Endothelial cell of umbilical vein (primary cell): ENCODE data around the gene ZNF670. TPM values are rescaled to one million over a fixed set of nuclear protein-coding genes. Genes with fewer than 3 reads are reported as not detected.

Source experiments
- BruUV-seq: library from RNA; stranded (reverse); fragments of 400-500 nt; replicated peaks from 2 replicates; lab custom pipeline; 2021; lab: Mats Ljungman, UMichigan
- CTCF ChIA-PET: fragments of 300-600, 350-600 bp; sonication (Branson Sonifier 250); formaldehyde crosslinking; loops from one replicate; lab custom pipeline; 2021; ENCODE audit warnings: antibody characterized with exemption, inconsistent platforms; lab: Charles Lee
- POLR2A ChIA-PET: fragments of 300-600, 350-600 bp; sonication (Branson Sonifier 250); formaldehyde crosslinking; loops from one replicate; lab custom pipeline; 2021; ENCODE audit warnings: antibody characterized with exemption, inconsistent platforms; lab: Charles Lee
- DNase-seq: peaks from one replicate; pipeline ENCODE4 v3.0.0-alpha.2; 2011; ENCODE audit warnings: low read depth, low spot score
- FAIRE-seq: peaks from 2 replicates; lab custom pipeline; 2011; peaks lifted over from hg19 to GRCh38; lab: Jason Lieb, UNC
- H2AFZ ChIP-seq: 2 replicates; pipeline ENCODE4 v1.6.0; 2012; ENCODE audit warnings: low read depth, low read length, control low read depth, inconsistent platforms
- H3K27ac ChIP-seq: 2 replicates; pipeline ENCODE4 v1.5.1; 2011; ENCODE audit warnings: low read depth, mild to moderate bottlenecking, control low read depth, low read length, moderate library complexity; ENCODE audit not compliant: insufficient read depth
- H3K27me3 ChIP-seq, 2 experiments: 2 replicates each; pipeline versions ENCODE4 v1.6.0 to v1.6.1; 2011; ENCODE audit warnings: low read length in 2 of 2, mixed read lengths in 1 of 2; ENCODE audit not compliant: control insufficient read depth in 2 of 2, insufficient read depth in 2 of 2
- H3K36me3 ChIP-seq, 2 experiments: 2 replicates in 1 of 2; 3 replicates in 1 of 2; pipeline ENCODE4 v1.5.1; 2011; ENCODE audit warnings: low read length in 2 of 2, mild to moderate bottlenecking in 1 of 2, moderate library complexity in 1 of 2; ENCODE audit not compliant: control insufficient read depth in 2 of 2, insufficient read depth in 2 of 2; ENCODE audit errors: extremely low read depth in 1 of 2
- H3K4me1 ChIP-seq: 3 replicates; pipeline ENCODE4 v1.5.1; 2011; ENCODE audit warnings: mild to moderate bottlenecking, low read length; ENCODE audit not compliant: control insufficient read depth, insufficient read depth; ENCODE audit errors: extremely low read depth
- H3K4me2 ChIP-seq: 2 replicates; pipeline ENCODE4 v1.6.1; 2011; ENCODE audit warnings: low read length, control low read depth, mixed read lengths; ENCODE audit not compliant: insufficient read depth
- H3K4me3 ChIP-seq, 3 experiments: fragments of 200-600 bp in 1 of 3; sonication (generic), shearing (Covaris generic) in 1 of 3; replicated peaks in 1 of 3; 2 replicates each; pipeline ENCODE4 v1.5.1; 2011 to 2016; ENCODE audit warnings: control low read depth in 3 of 3, low read length in 3 of 3, mild to moderate bottlenecking in 2 of 3, inconsistent platforms in 1 of 3, low read depth in 1 of 3, moderate library complexity in 1 of 3; ENCODE audit not compliant: insufficient read depth in 1 of 3
- H3K79me2 ChIP-seq: 2 replicates; pipeline ENCODE4 v1.6.0; 2012; ENCODE audit warnings: low read length, inconsistent platforms; ENCODE audit not compliant: control insufficient read depth, insufficient read depth
- H3K9ac ChIP-seq: replicated peaks from 2 replicates; pipeline ENCODE3; 2011; ENCODE audit warnings: low read length, control low read depth; ENCODE audit not compliant: insufficient read depth; ENCODE audit errors: extremely low read depth
- H3K9me1 ChIP-seq: replicated peaks from 3 replicates; pipeline ENCODE4 v1.6.0; 2011; ENCODE audit warnings: mild to moderate bottlenecking, low read length; ENCODE audit not compliant: control insufficient read depth, insufficient read depth; ENCODE audit errors: extremely low read depth
- H3K9me3 ChIP-seq: replicated peaks from 2 replicates; pipeline ENCODE4 v1.5.1; 2012; ENCODE audit warnings: low read length, inconsistent platforms; ENCODE audit not compliant: control insufficient read depth, insufficient read depth
- H4K20me1 ChIP-seq: replicated peaks from 2 replicates; pipeline ENCODE3; 2011; ENCODE audit warnings: mild to moderate bottlenecking, low read length; ENCODE audit not compliant: control insufficient read depth, insufficient read depth; ENCODE audit errors: extremely low read depth
- EZH2 ChIP-seq: IDR thresholded peaks from 2 replicates; pipeline ENCODE4 v1.6.1; 2012; ENCODE audit warnings: borderline replicate concordance, low read depth, mild to moderate bottlenecking, moderate library complexity, low read length, inconsistent platforms; ENCODE audit not compliant: severe bottlenecking
- FOS ChIP-seq: IDR thresholded peaks from 2 replicates; pipeline ENCODE4 v1.6.1; 2011; ENCODE audit warnings: mild to moderate bottlenecking, low read length, moderate library complexity, borderline replicate concordance; ENCODE audit not compliant: insufficient read depth
- GATA2 ChIP-seq: IDR thresholded peaks from 2 replicates; pipeline ENCODE4 v1.7.0; 2011; ENCODE audit warnings: low read depth, mild to moderate bottlenecking, moderate library complexity, mixed read lengths, low read length; ENCODE audit not compliant: insufficient read length, insufficient read depth
- JUN ChIP-seq: IDR thresholded peaks from 2 replicates; pipeline ENCODE4 v1.6.1; 2011; ENCODE audit warnings: borderline replicate concordance, low read depth; ENCODE audit not compliant: insufficient read length, insufficient read depth
- MAX ChIP-seq: IDR thresholded peaks from 2 replicates; pipeline ENCODE4 v1.6.1; 2011; ENCODE audit not compliant: insufficient read depth, insufficient read length
- MYC ChIP-seq: IDR thresholded peaks from one replicate; pipeline ENCODE4 v1.6.1; 2011; ENCODE audit warnings: mild to moderate bottlenecking, low read depth, low read length
- POLR2A ChIP-seq: IDR thresholded peaks from 2 replicates; pipeline ENCODE4 v1.6.1; 2012; ENCODE audit warnings: low read depth, mild to moderate bottlenecking, control low read depth, low read length
- POLR2AphosphoS5 ChIP-seq: IDR thresholded peaks from 2 replicates; pipeline ENCODE4 v1.6.1; 2012; ENCODE audit warnings: low read depth, mild to moderate bottlenecking, control low read depth, low read length, moderate library complexity; ENCODE audit not compliant: insufficient read depth
- dilution Hi-C: fragments of 300-500 bp; cut with MboI; formaldehyde crosslinking; loops from one replicate; pipeline ENCODE4 v1.15.0; 2019; ENCODE audit warnings: low sequenced_read_pairs; ENCODE audit not compliant: extremely low pct_ligation_motif_present
- intact Hi-C: fragments of 100-400 bp; cut with micrococcal nuclease; formaldehyde crosslinking; loops from one replicate; pipeline ENCODE4 v1.10.0; 2022
- polyA plus RNA-seq, 4 experiments: library from polyadenylated mRNA; depleted of rRNA in 3 of 4; stranded (reverse) in 3 of 4; unstranded in 1 of 4; fragments of >200 nt; gene quantifications; 2 replicates each; pipeline versions ENCODE4 v1.2.1 to v1.2.3, GENCODE V29; 2011 to 2012; ENCODE audit warnings: missing spikeins in 1 of 4
- total RNA-seq: library from RNA; stranded (reverse); gene quantifications from 2 replicates; pipeline ENCODE4 v1.2.3, GENCODE V29; 2021
- TF ChIP-seq, protein P1 (sequence below), 2 donors: IDR thresholded peaks; 1 replicate in 1 of 2; 2 replicates in 1 of 2; pipeline ENCODE4 v1.5.1; 2011; ENCODE audit warnings: low read length in 2 of 2, mild to moderate bottlenecking in 2 of 2, moderate library complexity in 2 of 2, control low read depth in 1 of 2, inconsistent platforms in 1 of 2, low read depth in 1 of 2; ENCODE audit not compliant: insufficient read depth in 1 of 2; ENCODE audit errors: extremely low read depth in 1 of 2

The ZNF670 gene
- total and polyA plus RNA-seq, 2 donors (not counting 3 experiments of a cell fraction or from before 2014, with no cell fraction given), result 1.3 to 5.2 TPM

DNA sequence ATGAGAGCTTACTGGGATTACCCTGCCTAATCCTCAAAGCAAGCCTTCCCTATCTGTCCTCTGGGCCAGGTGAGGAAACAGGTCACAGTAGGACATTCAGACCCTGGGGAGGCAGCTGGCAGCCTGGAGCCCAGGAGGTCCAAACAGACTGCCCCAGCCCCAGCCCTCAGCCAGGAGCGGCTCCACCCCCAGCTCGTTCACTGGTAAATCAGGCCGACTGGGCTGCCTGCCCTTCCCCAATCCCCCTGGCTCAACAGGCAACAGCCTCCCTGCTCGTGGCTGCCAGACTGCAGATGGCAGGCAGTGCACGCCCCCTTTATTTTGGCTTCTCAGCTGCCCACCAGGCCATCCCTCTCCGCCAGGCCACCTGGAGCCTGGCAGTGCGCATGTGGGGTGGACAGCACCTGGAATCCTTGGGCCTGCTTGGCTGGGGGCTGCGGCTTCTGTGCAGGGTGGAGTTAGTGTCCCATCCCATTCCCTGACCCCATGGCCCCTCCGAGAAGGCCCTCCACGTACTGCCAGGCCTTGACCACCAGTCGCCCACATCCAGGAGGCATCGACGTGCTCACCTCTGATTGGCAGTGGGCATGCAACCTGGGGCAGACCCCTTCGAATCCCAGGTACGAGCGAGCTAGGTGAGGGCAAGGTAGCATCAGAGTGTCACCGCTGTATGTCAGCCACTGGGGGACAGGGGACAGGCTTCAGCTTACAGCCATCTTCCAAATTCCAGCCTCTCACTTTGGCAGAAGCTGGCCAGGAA lies 11.2 kb upstream of the ZNF670 start:
- H3K9ac ChIP-seq, result no peak overlapping the region
- no peaks in the 10 kb centered on the region for H3K36me3 ChIP-seq
- dilution Hi-C loops, result no loop called here
- FAIRE-seq, result no peak
- ChIA-PET POLR2A (no interaction called here), CTCF (interaction anchor here (0.5 kb wide), 1 partner anchor 100 kb away, joined by 3 read pairs; no protein-coding TSS in a partner anchor)
- no peaks in the 10 kb centered on the region for H3K9me3 ChIP-seq
- H3K4me1 ChIP-seq, result no peaks in the 10 kb centered on the region
- H3K79me2 ChIP-seq, result no peaks in the 10 kb centered on the region
- H2AFZ ChIP-seq, result no peak overlapping the region
- no peaks in the 10 kb centered on the region for H3K9me1 ChIP-seq
- DNase-seq, result no peak
- no peaks in the 10 kb centered on the region for H4K20me1 ChIP-seq
- TF ChIP-seq MYC, result no peak
- TF ChIP-seq GATA2, result no peak
- no peak for TF ChIP-seq MAX
- TF ChIP-seq POLR2A, result no peak
- no peak for TF ChIP-seq EZH2
- no peak for TF ChIP-seq FOS
- TF ChIP-seq JUN, result no peak
- TF ChIP-seq, protein P1, sequence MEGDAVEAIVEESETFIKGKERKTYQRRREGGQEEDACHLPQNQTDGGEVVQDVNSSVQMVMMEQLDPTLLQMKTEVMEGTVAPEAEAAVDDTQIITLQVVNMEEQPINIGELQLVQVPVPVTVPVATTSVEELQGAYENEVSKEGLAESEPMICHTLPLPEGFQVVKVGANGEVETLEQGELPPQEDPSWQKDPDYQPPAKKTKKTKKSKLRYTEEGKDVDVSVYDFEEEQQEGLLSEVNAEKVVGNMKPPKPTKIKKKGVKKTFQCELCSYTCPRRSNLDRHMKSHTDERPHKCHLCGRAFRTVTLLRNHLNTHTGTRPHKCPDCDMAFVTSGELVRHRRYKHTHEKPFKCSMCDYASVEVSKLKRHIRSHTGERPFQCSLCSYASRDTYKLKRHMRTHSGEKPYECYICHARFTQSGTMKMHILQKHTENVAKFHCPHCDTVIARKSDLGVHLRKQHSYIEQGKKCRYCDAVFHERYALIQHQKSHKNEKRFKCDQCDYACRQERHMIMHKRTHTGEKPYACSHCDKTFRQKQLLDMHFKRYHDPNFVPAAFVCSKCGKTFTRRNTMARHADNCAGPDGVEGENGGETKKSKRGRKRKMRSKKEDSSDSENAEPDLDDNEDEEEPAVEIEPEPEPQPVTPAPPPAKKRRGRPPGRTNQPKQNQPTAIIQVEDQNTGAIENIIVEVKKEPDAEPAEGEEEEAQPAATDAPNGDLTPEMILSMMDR (IDR thresholded peaks at IDR 0.05; ENCODE audit: extremely low read depth in 1 of 2, insufficient read depth in 1 of 2, low read depth in 1 of 2, low read length in 2 of 2), result no peak
- TF ChIP-seq POLR2AphosphoS5, result no peak
- no peak overlapping the region for H3K4me3 ChIP-seq
- intact Hi-C loops, result no loop called here
- BruUV-seq, result no TSS peak
- no peak overlapping the region for H3K27ac ChIP-seq
- no peaks in the 10 kb centered on the region for H3K27me3 ChIP-seq
- no peak overlapping the region for H3K4me2 ChIP-seq
